OCI-LY3 (cell line): ENCODE data around the gene SAMD4B.

ENCODE experiments used
- EZH2phosphoT487 ChIP-seq: fragments of 200-600 bp; shearing (Covaris generic); IDR thresholded peaks from 2 replicates; pipeline ENCODE4 v1.6.1; 2018; ENCODE audit warnings: antibody characterized with exemption, mixed run types, low read depth
- TF ChIP-seq, protein P1 (sequence below): fragments of 200-600, 300-600 bp; sonication (generic); IDR thresholded peaks from 2 replicates; pipeline ENCODE4 v1.5.1; 2014; ENCODE audit warnings: antibody characterized with exemption, low read length, low read depth

DNA sequence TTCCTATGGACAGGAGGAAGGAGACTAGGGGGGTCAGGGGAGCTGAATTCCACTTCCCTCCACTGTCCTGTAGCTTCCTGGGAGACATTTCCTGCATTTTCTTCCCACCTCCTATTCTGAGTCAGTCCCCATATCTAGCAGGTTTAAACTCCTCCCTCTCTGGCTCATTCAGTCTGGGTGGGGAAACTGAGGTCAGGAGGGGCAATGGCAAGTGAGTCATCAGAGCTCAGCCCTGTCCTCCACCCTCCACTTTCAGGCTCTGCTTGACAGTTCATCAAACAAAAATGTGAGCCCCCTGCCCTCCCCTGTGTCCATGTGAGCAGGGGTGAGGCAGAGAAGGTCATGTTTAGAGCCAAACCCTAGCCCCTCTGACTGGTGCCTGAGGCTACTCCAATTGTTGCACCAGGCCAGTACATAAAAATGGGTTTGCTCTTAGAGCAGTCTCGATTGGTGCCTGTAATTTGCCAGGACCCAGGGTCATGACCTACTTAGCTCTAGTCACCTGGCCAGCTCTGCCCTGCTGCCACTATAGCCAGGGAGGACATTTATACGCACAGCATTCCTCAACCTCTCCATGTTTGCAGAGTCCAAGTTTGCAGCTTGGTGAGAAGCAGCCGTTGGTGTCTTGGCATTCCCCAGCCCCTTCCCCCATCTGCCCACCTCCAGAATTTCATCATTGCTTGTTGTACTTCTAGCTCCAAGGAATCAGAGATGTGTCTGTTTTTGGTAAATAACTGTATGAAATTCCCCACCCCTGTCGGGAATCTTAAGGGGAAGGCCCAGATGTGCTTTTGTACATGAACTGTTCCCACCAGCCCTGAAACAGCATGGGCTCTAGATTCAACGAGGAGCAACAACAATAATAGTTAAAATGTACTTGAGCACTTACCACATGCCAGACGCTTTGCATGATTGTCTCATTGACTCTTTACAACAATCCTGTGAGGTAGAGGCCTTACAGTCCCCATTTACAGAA lies 20.7 kb downstream of the SAMD4B start:
- TF ChIP-seq, protein P1, sequence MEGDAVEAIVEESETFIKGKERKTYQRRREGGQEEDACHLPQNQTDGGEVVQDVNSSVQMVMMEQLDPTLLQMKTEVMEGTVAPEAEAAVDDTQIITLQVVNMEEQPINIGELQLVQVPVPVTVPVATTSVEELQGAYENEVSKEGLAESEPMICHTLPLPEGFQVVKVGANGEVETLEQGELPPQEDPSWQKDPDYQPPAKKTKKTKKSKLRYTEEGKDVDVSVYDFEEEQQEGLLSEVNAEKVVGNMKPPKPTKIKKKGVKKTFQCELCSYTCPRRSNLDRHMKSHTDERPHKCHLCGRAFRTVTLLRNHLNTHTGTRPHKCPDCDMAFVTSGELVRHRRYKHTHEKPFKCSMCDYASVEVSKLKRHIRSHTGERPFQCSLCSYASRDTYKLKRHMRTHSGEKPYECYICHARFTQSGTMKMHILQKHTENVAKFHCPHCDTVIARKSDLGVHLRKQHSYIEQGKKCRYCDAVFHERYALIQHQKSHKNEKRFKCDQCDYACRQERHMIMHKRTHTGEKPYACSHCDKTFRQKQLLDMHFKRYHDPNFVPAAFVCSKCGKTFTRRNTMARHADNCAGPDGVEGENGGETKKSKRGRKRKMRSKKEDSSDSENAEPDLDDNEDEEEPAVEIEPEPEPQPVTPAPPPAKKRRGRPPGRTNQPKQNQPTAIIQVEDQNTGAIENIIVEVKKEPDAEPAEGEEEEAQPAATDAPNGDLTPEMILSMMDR: no peak
- TF ChIP-seq EZH2phosphoT487: no peak
